ENCODE measurements around the gene TESPA1.
A peak's percentile ranks its signal among the peaks of the same experiment; 100 is the strongest.
"Not testable (repeated sequence)": the region's sequence is repeated elsewhere in the genome, so short reads cannot be mapped to it uniquely, and the experiment has no call there.

TESPA1 gene

GRCh38 chr12:54996205-54996604, 11.6 kb upstream of the TESPA1 start:
- in situ Hi-C loops (cut with HindIII; ENCODE audit: low pct_unique_long_range_greater_than_20kb, low sequenced_read_pairs), result no loop called here
- no peak for DNase-seq (ENCODE audit: low read depth in 1 of 2, low spot score in 1 of 2)
- TF ChIP-seq JUND (IDR thresholded peaks at IDR 0.05; ENCODE audit: low read depth), result no peak

- no peak for TF ChIP-seq JUND (IDR thresholded peaks at IDR 0.05; ENCODE audit: low read depth)
- peak; percentile 51 to 74 for DNase-seq (ENCODE audit: low read depth in 1 of 2, low spot score in 1 of 2)
- in situ Hi-C loops (cut with HindIII; ENCODE audit: low pct_unique_long_range_greater_than_20kb, low sequenced_read_pairs), result no loop called here
Observed at GRCh38 chr12:54993181-54993835, 8.7 kb upstream of the TESPA1 start.

GRCh38 chr12:54991991-54992375, 7.4 kb upstream of the TESPA1 start:
- TF ChIP-seq JUND (IDR thresholded peaks at IDR 0.05; ENCODE audit: low read depth), result no peak
- in situ Hi-C loops (cut with HindIII; ENCODE audit: low pct_unique_long_range_greater_than_20kb, low sequenced_read_pairs), result no loop called here

GRCh38 chr12:54991161-54991990, 6.8 kb upstream of the TESPA1 start:
- no peak for DNase-seq (ENCODE audit: low read depth in 1 of 2, low spot score in 1 of 2)
- no peak for TF ChIP-seq JUND (IDR thresholded peaks at IDR 0.05; ENCODE audit: low read depth)
- in situ Hi-C loops (cut with HindIII; ENCODE audit: low pct_unique_long_range_greater_than_20kb, low sequenced_read_pairs), result no loop called here

More at GRCh38 chr12:54991991-54992375, 7.4 kb upstream of the TESPA1 start:
- DNase-seq (ENCODE audit: low read depth in 1 of 2, low spot score in 1 of 2), result no peak

GRCh38 chr12:54989829-54990228, 5.3 kb upstream of the TESPA1 start:
- in situ Hi-C loops (cut with HindIII; ENCODE audit: low pct_unique_long_range_greater_than_20kb, low sequenced_read_pairs), result no loop called here
- DNase-seq (ENCODE audit: low read depth in 1 of 2, low spot score in 1 of 2), result no peak
- TF ChIP-seq JUND (IDR thresholded peaks at IDR 0.05; ENCODE audit: low read depth), result no peak

GRCh38 chr12:54988402-54989054, 4.0 kb upstream of the TESPA1 start:
- no peak for TF ChIP-seq JUND (IDR thresholded peaks at IDR 0.05; ENCODE audit: low read depth)
- DNase-seq (ENCODE audit: low read depth in 1 of 2, low spot score in 1 of 2), result peak in 1 of 2 experiments; percentile 15

GRCh38 chr12:54987611-54988231, 3.2 kb upstream of the TESPA1 start:
- in situ Hi-C loops (cut with HindIII; ENCODE audit: low pct_unique_long_range_greater_than_20kb, low sequenced_read_pairs), result no loop called here
- DNase-seq (ENCODE audit: low read depth in 1 of 2, low spot score in 1 of 2), result no peak
- no peak for TF ChIP-seq JUND (IDR thresholded peaks at IDR 0.05; ENCODE audit: low read depth)

More at GRCh38 chr12:54988402-54989054, 4.0 kb upstream of the TESPA1 start:
- in situ Hi-C loops (cut with HindIII; ENCODE audit: low pct_unique_long_range_greater_than_20kb, low sequenced_read_pairs), result no loop called here

- DNase-seq (ENCODE audit: low read depth in 1 of 2, low spot score in 1 of 2); in situ Hi-C loops (cut with HindIII; ENCODE audit: low pct_unique_long_range_greater_than_20kb, low sequenced_read_pairs): not testable (repeated sequence)
Observed at GRCh38 chr12:54986773-54987172, 2.2 kb upstream of the TESPA1 start.

- TF ChIP-seq JUND (IDR thresholded peaks at IDR 0.05; ENCODE audit: low read depth), result no peak
- in situ Hi-C loops (cut with HindIII; ENCODE audit: low pct_unique_long_range_greater_than_20kb, low sequenced_read_pairs), result no loop called here
- DNase-seq (ENCODE audit: low read depth in 1 of 2, low spot score in 1 of 2), result no peak
Observed at GRCh38 chr12:54983536-54984101, 943 bp downstream of the TESPA1 start.

GRCh38 chr12:54981796-54982195, 2.8 kb downstream of the TESPA1 start:
- no peak for TF ChIP-seq JUND (IDR thresholded peaks at IDR 0.05; ENCODE audit: low read depth)
- DNase-seq (ENCODE audit: low read depth in 1 of 2, low spot score in 1 of 2), result no peak
- in situ Hi-C loops (cut with HindIII; ENCODE audit: low pct_unique_long_range_greater_than_20kb, low sequenced_read_pairs), result no loop called here

- in situ Hi-C loops (cut with HindIII; ENCODE audit: low pct_unique_long_range_greater_than_20kb, low sequenced_read_pairs), result no loop called here
- TF ChIP-seq JUND (IDR thresholded peaks at IDR 0.05; ENCODE audit: low read depth), result no peak
- DNase-seq (ENCODE audit: low read depth in 1 of 2, low spot score in 1 of 2), result no peak
Observed at GRCh38 chr12:54980341-54980740, 4.2 kb downstream of the TESPA1 start.

GRCh38 chr12:54977857-54978256, 6.7 kb downstream of the TESPA1 start:
- TF ChIP-seq JUND (IDR thresholded peaks at IDR 0.05; ENCODE audit: low read depth), result no peak
- DNase-seq (ENCODE audit: low read depth in 1 of 2, low spot score in 1 of 2), result no peak
- in situ Hi-C loops (cut with HindIII; ENCODE audit: low pct_unique_long_range_greater_than_20kb, low sequenced_read_pairs), result no loop called here
